ENCODE results near the gene F10.

The F10 gene

GRCh38 chr13:113086031-113086750 is 36.4 kb upstream of the F10 start:
- DNase-seq (ENCODE audit: low read depth, low spot score): no peak

GRCh38 chr13:113086991-113087922 is 35.3 kb upstream of the F10 start:
- DNase-seq (ENCODE audit: low read depth, low spot score): no peak

GRCh38 chr13:113087923-113088690 is 34.5 kb upstream of the F10 start:
- no peak for DNase-seq (ENCODE audit: low read depth, low spot score)

- DNase-seq (ENCODE audit: low read depth, low spot score): no peak
Measured at GRCh38 chr13:113088691-113089020, 33.9 kb upstream of the F10 start.

GRCh38 chr13:113089693-113090414 is 32.7 kb upstream of the F10 start:
- DNase-seq (ENCODE audit: low read depth, low spot score): no peak

GRCh38 chr13:113090415-113090770 is 32.2 kb upstream of the F10 start:
- no peak for DNase-seq (ENCODE audit: low read depth, low spot score)

- no peak for DNase-seq (ENCODE audit: low read depth, low spot score)
Measured at GRCh38 chr13:113090806-113091205, 31.8 kb upstream of the F10 start.

- DNase-seq (ENCODE audit: low read depth, low spot score): no peak
Measured at GRCh38 chr13:113091211-113091771, 31.3 kb upstream of the F10 start.

- DNase-seq (ENCODE audit: low read depth, low spot score): no peak
Measured at GRCh38 chr13:113091891-113092775, 30.5 kb upstream of the F10 start.

- DNase-seq (ENCODE audit: low read depth, low spot score): no peak
Measured at GRCh38 chr13:113092776-113093579, 29.6 kb upstream of the F10 start.

GRCh38 chr13:113093580-113094409 is 28.8 kb upstream of the F10 start:
- no peak for DNase-seq (ENCODE audit: low read depth, low spot score)

- DNase-seq (ENCODE audit: low read depth, low spot score): no peak
Measured at GRCh38 chr13:113094410-113094800, 28.2 kb upstream of the F10 start.

- DNase-seq (ENCODE audit: low read depth, low spot score): no peak
Measured at GRCh38 chr13:113095146-113096051, 27.2 kb upstream of the F10 start.

- no peak for DNase-seq (ENCODE audit: low read depth, low spot score)
Measured at GRCh38 chr13:113096052-113096744, 26.4 kb upstream of the F10 start.

GRCh38 chr13:113096745-113097305 is 25.8 kb upstream of the F10 start:
- no peak for DNase-seq (ENCODE audit: low read depth, low spot score)

- DNase-seq (ENCODE audit: low read depth, low spot score): no peak
Measured at GRCh38 chr13:113097651-113098050, 24.9 kb upstream of the F10 start.
